IMR-90 (cell line): ENCODE results near the gene NDST1. TPM values are rescaled to one million over a fixed set of nuclear protein-coding genes. Genes with fewer than 3 reads are reported as not detected.
A peak's percentile ranks its signal among the peaks of the same experiment; 100 is the strongest.

Experiments
- ATAC-seq: fragments of 200-7000 bp; cut with Tn5 transposase; 2 replicates; pipeline ENCODE4 v1.9.1; 2020; ENCODE audit warnings: low read depth, mild to moderate bottlenecking, moderate library complexity
- BruUV-seq: library from RNA; stranded (reverse); fragments of 400-500 nt; replicated peaks from 2 replicates; lab custom pipeline; 2021; lab: Mats Ljungman, UMichigan
- CTCF ChIA-PET: fragments of 300-600 bp; formaldehyde crosslinking; extraction: SDS; loops from one replicate; lab custom pipeline; 2021; ENCODE audit warnings: antibody characterized with exemption; lab: Yijun Ruan, JAX
- POLR2A ChIA-PET: fragments of 300-600 bp; sonication (Branson Sonifier 250); formaldehyde crosslinking; loops from one replicate; lab custom pipeline; 2022; ENCODE audit warnings: antibody characterized with exemption; ENCODE audit not compliant: unreplicated experiment; lab: Charles Lee
- DNase-seq: peaks from one replicate; pipeline ENCODE4 v3.0.0; 2013
- H2AFZ ChIP-seq: replicated peaks from 2 replicates; pipeline ENCODE3; 2013; ENCODE audit warnings: low read length, mild to moderate bottlenecking; ENCODE audit not compliant: poor library complexity
- H2AK5ac ChIP-seq: 2 replicates; pipeline ENCODE4 v1.6.1; 2013; ENCODE audit warnings: low read depth, low read length, inconsistent platforms
- H2AK9ac ChIP-seq: replicated peaks from 2 replicates; pipeline ENCODE3; 2013; ENCODE audit warnings: mild to moderate bottlenecking, low read depth, low read length, moderate library complexity; ENCODE audit not compliant: poor library complexity
- H2BK120ac ChIP-seq: 2 replicates; pipeline ENCODE4 v1.6.1; 2013; ENCODE audit warnings: low read depth, low read length, inconsistent platforms
- H2BK15ac ChIP-seq: 3 replicates; pipeline ENCODE4 v1.6.1; 2013; ENCODE audit warnings: low read depth, low read length, inconsistent platforms
- H2BK20ac ChIP-seq: 2 replicates; pipeline ENCODE4 v1.6.1; 2013; ENCODE audit warnings: low read depth, mild to moderate bottlenecking, inconsistent platforms, low read length, moderate library complexity
- H2BK5ac ChIP-seq: 2 replicates; pipeline ENCODE4 v1.6.1; 2013; ENCODE audit warnings: mild to moderate bottlenecking, low read depth, low read length, inconsistent platforms; ENCODE audit not compliant: poor library complexity, severe bottlenecking
- H3K14ac ChIP-seq: replicated peaks from 2 replicates; pipeline ENCODE4 v1.6.1; 2013; ENCODE audit warnings: low read depth, low read length, inconsistent platforms
- H3K18ac ChIP-seq: 2 replicates; pipeline ENCODE4 v1.6.1; 2013; ENCODE audit warnings: low read depth, low read length, control low read depth
- H3K23ac ChIP-seq: 2 replicates; pipeline ENCODE4 v1.6.1; 2013; ENCODE audit warnings: low read depth, low read length, inconsistent platforms
- H3K27ac ChIP-seq: 2 replicates; pipeline ENCODE4 v1.5.1; 2013; ENCODE audit warnings: mild to moderate bottlenecking, control low read depth, low read length; ENCODE audit not compliant: insufficient read depth
- H3K27me3 ChIP-seq: 2 replicates; pipeline ENCODE4 v1.6.1; 2013; ENCODE audit warnings: low read length; ENCODE audit not compliant: control insufficient read depth, insufficient read depth
- H3K36me3 ChIP-seq: 2 replicates; pipeline ENCODE4 v1.6.1; 2013; ENCODE audit warnings: low read length, mixed read lengths; ENCODE audit not compliant: control insufficient read depth, insufficient read depth
- H3K4ac ChIP-seq: 2 replicates; pipeline ENCODE4 v1.6.1; 2013; ENCODE audit warnings: low read depth, low read length, inconsistent platforms
- H3K4me1 ChIP-seq: 2 replicates; pipeline ENCODE4 v1.6.1; 2013; ENCODE audit warnings: low read length, mixed read lengths; ENCODE audit not compliant: control insufficient read depth, insufficient read depth
- H3K4me2 ChIP-seq: 2 replicates; pipeline ENCODE4 v1.6.1; 2013; ENCODE audit warnings: low read depth, mild to moderate bottlenecking, control low read depth, low read length, moderate library complexity
- H3K4me3 ChIP-seq: 2 replicates; pipeline ENCODE4 v1.5.1; 2013; ENCODE audit warnings: low read depth, mild to moderate bottlenecking, control low read depth, low read length, moderate library complexity; ENCODE audit not compliant: insufficient read depth
- H3K56ac ChIP-seq: 2 replicates; pipeline ENCODE4 v1.6.1; 2013; ENCODE audit warnings: low read length, inconsistent platforms; ENCODE audit not compliant: insufficient read depth; ENCODE audit errors: extremely low read depth
- H3K79me1 ChIP-seq, 2 experiments: 2 replicates each; pipeline ENCODE4 v1.6.1; 2013; ENCODE audit warnings: low read length in 2 of 2, inconsistent platforms in 1 of 2, low read depth in 1 of 2
- H3K9ac ChIP-seq: 2 replicates; pipeline ENCODE4 v1.6.1; 2013; ENCODE audit warnings: low read depth, low read length, control low read depth
- H3K9me1 ChIP-seq: 2 replicates; pipeline ENCODE4 v1.6.1; 2013; ENCODE audit warnings: low read length, inconsistent platforms; ENCODE audit not compliant: insufficient read depth
- H3K9me3 ChIP-seq: 2 replicates; pipeline ENCODE4 v1.6.1; 2013; ENCODE audit warnings: low read length; ENCODE audit not compliant: control insufficient read depth, insufficient read depth
- H4K20me1 ChIP-seq: 2 replicates; pipeline ENCODE4 v1.6.1; 2013; ENCODE audit warnings: low read length, inconsistent platforms; ENCODE audit not compliant: insufficient read depth
- H4K5ac ChIP-seq: 2 replicates; pipeline ENCODE4 v1.6.1; 2013; ENCODE audit warnings: mild to moderate bottlenecking, low read depth, low read length, control low read depth
- H4K8ac ChIP-seq, 2 experiments: 2 replicates each; pipeline ENCODE4 v1.6.1; 2013; ENCODE audit warnings: low read depth in 2 of 2, low read length in 2 of 2, control low read depth in 1 of 2, inconsistent platforms in 1 of 2
- H4K91ac ChIP-seq: 2 replicates; pipeline ENCODE4 v1.6.1; 2013; ENCODE audit warnings: low read depth, low read length, inconsistent platforms; ENCODE audit not compliant: insufficient read depth
- BHLHE40 ChIP-seq: fragments of 150-350 bp; IDR thresholded peaks from 2 replicates; pipeline ENCODE4 v1.6.1; 2016; ENCODE audit warnings: mild to moderate bottlenecking, low read depth, low read length
- CEBPB ChIP-seq: IDR thresholded peaks from 2 replicates; pipeline ENCODE4 v1.6.1; 2012; ENCODE audit warnings: low read depth, low read length, improper control_type of control experiment
- CHD1 ChIP-seq: IDR thresholded peaks from 2 replicates; pipeline ENCODE4 v1.6.1; 2012; ENCODE audit warnings: low read depth, low read length, improper control_type of control experiment
- CTCF ChIP-seq: conservative IDR thresholded peaks from 2 replicates; pipeline ENCODE4 v1.5.1; 2012; ENCODE audit warnings: mild to moderate bottlenecking, low read depth, low read length, improper control_type of control experiment
- ELK1 ChIP-seq: fragments of 150-350 bp; IDR thresholded peaks from 2 replicates; pipeline ENCODE4 v1.6.1; 2016; ENCODE audit warnings: low read depth, mild to moderate bottlenecking, low read length, moderate library complexity, borderline replicate concordance
- MAFK ChIP-seq: IDR thresholded peaks from 2 replicates; pipeline ENCODE4 v1.6.1; 2012; ENCODE audit warnings: low read depth, low read length, improper control_type of control experiment
- MAZ ChIP-seq: IDR thresholded peaks from 2 replicates; pipeline ENCODE4 v1.6.1; 2012; ENCODE audit warnings: low read depth, mild to moderate bottlenecking, low read length, improper control_type of control experiment, moderate library complexity, borderline replicate concordance
- POLR2A ChIP-seq: IDR thresholded peaks from 2 replicates; pipeline ENCODE4 v1.6.1; 2012; ENCODE audit warnings: mild to moderate bottlenecking, low read depth, low read length
- SMC3 ChIP-seq: fragments of 150-350 bp; IDR thresholded peaks from 2 replicates; pipeline ENCODE4 v1.6.1; 2016; ENCODE audit warnings: low read depth, mild to moderate bottlenecking, antibody characterized with exemption, low read length, moderate library complexity
- WGBS, 2 experiments: methylation state at CpG; one replicate each; pipeline versions ENCODE4 v1.1.5 to v1.1.7; 2013; ENCODE audit warnings: missing lambda C conversion rate in 2 of 2; ENCODE audit not compliant: insufficient read length in 1 of 2; ENCODE audit errors: extremely low coverage in 2 of 2; 5-methylcytosine and 5-hydroxymethylcytosine counted together
- dilution Hi-C: fragments of 300-500 bp; cut with HindIII; formaldehyde crosslinking; loops from one replicate; pipeline ENCODE4 v1.14.3; 2018; ENCODE audit warnings: low sequenced_read_pairs; ENCODE audit not compliant: unreplicated experiment
- in situ Hi-C: fragments of 300-500 bp; cut with MboI; formaldehyde crosslinking; loops from 3 replicates; pipeline ENCODE4 v1.14.3; 2019; ENCODE audit warnings: low sequenced_read_pairs, inconsistent platforms, mixed read lengths
- intact Hi-C: fragments of 100-400 bp; cut with micrococcal nuclease; formaldehyde crosslinking; loops from 2 replicates; pipeline ENCODE4 v1.10.0; 2022
- polyA plus RNA-seq, 3 experiments: library from polyadenylated mRNA; depleted of rRNA; stranded (reverse); fragments of >200 nt; gene quantifications; 2 replicates each; pipeline ENCODE4 v1.2.3, GENCODE V29; 2012; ENCODE audit warnings: low replicate concordance in 1 of 3
- total RNA-seq: library from RNA; depleted of rRNA; stranded (reverse); fragments of >200 nt; gene quantifications from 2 replicates; pipeline ENCODE4 v1.2.3, GENCODE V29; 2012

Gene NDST1
- total and polyA plus RNA-seq, 2 of the 4 experiments (the other 2 are of a cell fraction) = 30.5 to 80.4 TPM

- no TSS peak for BruUV-seq
- no peak overlapping the region for H3K4me2 ChIP-seq
- no peak overlapping the region for H3K27ac ChIP-seq
Measured at GRCh38 chr5:150508277-150508640, 328 bp downstream of the NDST1 start.

More at GRCh38 chr5:150508277-150508640, 328 bp downstream of the NDST1 start:
- ChIA-PET POLR2A (no interaction called here), CTCF (no interaction called here)
- Histone ChIP-seq H4K8ac (no peak overlapping the region), H4K20me1 (peaks cover 100% of the 10 kb centered on the region), H3K4ac (no peak overlapping the region), H3K27me3 (no peaks in the 10 kb centered on the region), H3K18ac (no peak overlapping the region; the same call in 1 of the 2 replicates), H2AFZ (no peak overlapping the region), H4K5ac (no peak overlapping the region), H2BK5ac (peak overlapping the region; percentile 9), H3K23ac (no peak overlapping the region), H3K79me1 (peaks cover 41 to 98% of the 10 kb centered on the region in 2 experiments), H3K4me3 (no peak overlapping the region), H3K56ac (no peak overlapping the region), H3K9me1 (peaks cover 73% of the 10 kb centered on the region), H4K91ac (no peak overlapping the region), H2AK9ac (no peak overlapping the region), H3K9me3 (no peaks in the 10 kb centered on the region), H2BK15ac (no peak overlapping the region), H3K36me3 (peaks cover 5% of the 10 kb centered on the region), H2AK5ac (no peak overlapping the region), H2BK120ac (no peak overlapping the region), H3K4me1 (peaks cover 66% of the 10 kb centered on the region), H3K9ac (no peak overlapping the region), H2BK20ac (no peak overlapping the region), H3K14ac (no peak overlapping the region)
- intact Hi-C loops (no loop called here), dilution Hi-C loops (no loop called here), in situ Hi-C loops (no loop called here)
- WGBS, 2 experiments = 61% methylated on average over 2 of the region's 2 CpGs; no CpG with 5 or more reads in 1 of the 2 experiments
- TF ChIP-seq CEBPB = no peak
- TF ChIP-seq CHD1 = no peak
- no peak for TF ChIP-seq MAZ
- no peak for TF ChIP-seq ELK1
- TF ChIP-seq CTCF = no peak
- TF ChIP-seq MAFK = no peak
- no peak for TF ChIP-seq SMC3
- TF ChIP-seq BHLHE40 = no peak
- TF ChIP-seq POLR2A = no peak
- ATAC-seq (no peak), DNase-seq (no peak)
